Esophagus muscularis mucosa (tissue), 4 donors: ENCODE results near the gene MTCP1.

Experiments used
- EP300 ChIP-seq: sonication (generic); formaldehyde crosslinking; IDR thresholded peaks from one replicate; pipeline ENCODE4 v1.6.1; 2017; ENCODE audit warnings: antibody characterized with exemption
- POLR2A ChIP-seq: fragments of 450-650 bp; IDR thresholded peaks from one replicate; pipeline ENCODE4 v1.6.1; 2017; ENCODE audit warnings: antibody characterized with exemption, moderate library complexity, mild to moderate bottlenecking, low read depth
- POLR2AphosphoS5 ChIP-seq, 2 donors: sonication (generic); formaldehyde crosslinking; IDR thresholded peaks; one replicate each; pipeline ENCODE4 v1.6.1; 2017; ENCODE audit warnings: antibody characterized with exemption in 2 of 2
- TF ChIP-seq, protein P1 (sequence below), 3 experiments: fragments of 200-600 bp in 2 of 3; fragments of 450-650 bp in 1 of 3; sonication (generic) in 2 of 3; IDR thresholded peaks; one replicate each; pipeline ENCODE4 v1.5.1; 2017 to 2019; ENCODE audit warnings: antibody characterized with exemption in 3 of 3, mild to moderate bottlenecking in 2 of 3, moderate library complexity in 1 of 3

DNA sequence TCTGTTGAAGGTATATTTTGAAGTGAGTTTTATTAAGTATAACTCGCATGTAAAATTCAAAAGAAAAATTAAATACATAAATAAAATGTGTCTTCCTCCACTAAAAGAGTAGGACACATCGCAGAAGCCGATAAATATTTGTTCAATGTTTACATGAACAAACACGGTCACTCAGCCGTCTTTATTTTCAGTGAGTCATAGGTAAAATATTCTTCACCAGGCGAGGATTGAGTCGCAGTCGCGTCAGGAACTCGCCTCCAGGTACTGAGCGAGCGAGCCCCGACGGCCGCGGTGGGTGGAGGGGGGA lies 44.6 kb downstream of the MTCP1 start:
- TF ChIP-seq, protein P1, sequence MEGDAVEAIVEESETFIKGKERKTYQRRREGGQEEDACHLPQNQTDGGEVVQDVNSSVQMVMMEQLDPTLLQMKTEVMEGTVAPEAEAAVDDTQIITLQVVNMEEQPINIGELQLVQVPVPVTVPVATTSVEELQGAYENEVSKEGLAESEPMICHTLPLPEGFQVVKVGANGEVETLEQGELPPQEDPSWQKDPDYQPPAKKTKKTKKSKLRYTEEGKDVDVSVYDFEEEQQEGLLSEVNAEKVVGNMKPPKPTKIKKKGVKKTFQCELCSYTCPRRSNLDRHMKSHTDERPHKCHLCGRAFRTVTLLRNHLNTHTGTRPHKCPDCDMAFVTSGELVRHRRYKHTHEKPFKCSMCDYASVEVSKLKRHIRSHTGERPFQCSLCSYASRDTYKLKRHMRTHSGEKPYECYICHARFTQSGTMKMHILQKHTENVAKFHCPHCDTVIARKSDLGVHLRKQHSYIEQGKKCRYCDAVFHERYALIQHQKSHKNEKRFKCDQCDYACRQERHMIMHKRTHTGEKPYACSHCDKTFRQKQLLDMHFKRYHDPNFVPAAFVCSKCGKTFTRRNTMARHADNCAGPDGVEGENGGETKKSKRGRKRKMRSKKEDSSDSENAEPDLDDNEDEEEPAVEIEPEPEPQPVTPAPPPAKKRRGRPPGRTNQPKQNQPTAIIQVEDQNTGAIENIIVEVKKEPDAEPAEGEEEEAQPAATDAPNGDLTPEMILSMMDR (IDR thresholded peaks at IDR 0.05): no peak
- TF ChIP-seq POLR2A (no peak), POLR2AphosphoS5 (IDR thresholded peaks at IDR 0.05) (no peak), EP300 (no peak)
